SJCRH30 (cell line): ENCODE measurements around the gene TNFSF18. TPM values are rescaled to one million over a fixed set of nuclear protein-coding genes. Genes with fewer than 3 reads are reported as not detected.

Source experiments
- DNase-seq, 2 experiments: peaks; one replicate each; pipeline ENCODE4 v3.0.0-alpha.2; 2015 to 2020
- H3K27ac ChIP-seq: fragments of 250-450 bp; sonication (Bioruptor Pico); 2 replicates; pipeline ENCODE4 v1.5.1; 2020; ENCODE audit warnings: mild to moderate bottlenecking, moderate library complexity
- H3K27me3 ChIP-seq: fragments of 250-450 bp; sonication (Bioruptor Pico); 2 replicates; pipeline ENCODE4 v1.5.1; 2020; ENCODE audit warnings: mild to moderate bottlenecking, moderate library complexity
- H3K36me3 ChIP-seq: fragments of 250-450 bp; sonication (Bioruptor Pico); 2 replicates; pipeline ENCODE4 v1.5.1; 2020; ENCODE audit warnings: mild to moderate bottlenecking, moderate library complexity
- H3K4me1 ChIP-seq: fragments of 250-450 bp; sonication (Bioruptor Pico); 2 replicates; pipeline ENCODE4 v1.5.1; 2020; ENCODE audit warnings: mild to moderate bottlenecking, moderate library complexity
- H3K4me3 ChIP-seq: fragments of 250-450 bp; sonication (Bioruptor Pico); 2 replicates; pipeline ENCODE4 v1.5.1; 2020; ENCODE audit warnings: mild to moderate bottlenecking, moderate library complexity
- H3K9me3 ChIP-seq: fragments of 250-450 bp; sonication (Bioruptor Pico); replicated peaks from 2 replicates; pipeline ENCODE4 v1.5.1; 2020; ENCODE audit warnings: mild to moderate bottlenecking, moderate library complexity
- total RNA-seq: library from RNA; depleted of rRNA; stranded (reverse); fragments of >200 nt; shearing (Covaris generic); gene quantifications from 2 replicates; pipeline ENCODE4 v1.2.3, GENCODE V29; 2014

The TNFSF18 gene
- total RNA-seq, 1 experiment from 2014 or later = not detected

DNA sequence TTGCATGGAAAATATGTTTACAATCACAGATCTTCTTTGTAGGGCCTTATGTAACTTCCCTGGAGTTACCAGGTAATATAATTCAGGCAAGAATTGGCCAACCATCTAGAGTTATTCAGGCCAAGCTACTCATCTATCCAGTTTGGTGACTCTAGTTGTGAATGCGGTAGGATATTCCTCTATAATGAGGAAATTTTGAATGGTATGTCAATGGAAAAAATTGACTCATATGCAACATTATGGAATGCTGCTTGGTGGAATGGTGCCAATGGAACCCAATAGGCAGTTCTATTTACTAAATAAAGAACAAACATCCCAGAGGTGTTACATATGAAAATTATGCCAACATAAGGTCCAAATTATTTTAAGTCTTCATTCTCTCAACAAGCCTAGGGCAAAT, 5.6 kb upstream of the TNFSF18 start:
- Histone ChIP-seq H3K4me3 (no peak overlapping the region), H3K27ac (no peak overlapping the region), H3K4me1 (no peaks in the 10 kb centered on the region; the same call in none of the 2 replicates), H3K27me3 (no peaks in the 10 kb centered on the region), H3K9me3 (no peaks in the 10 kb centered on the region), H3K36me3 (no peaks in the 10 kb centered on the region)
- no peak for DNase-seq

DNA sequence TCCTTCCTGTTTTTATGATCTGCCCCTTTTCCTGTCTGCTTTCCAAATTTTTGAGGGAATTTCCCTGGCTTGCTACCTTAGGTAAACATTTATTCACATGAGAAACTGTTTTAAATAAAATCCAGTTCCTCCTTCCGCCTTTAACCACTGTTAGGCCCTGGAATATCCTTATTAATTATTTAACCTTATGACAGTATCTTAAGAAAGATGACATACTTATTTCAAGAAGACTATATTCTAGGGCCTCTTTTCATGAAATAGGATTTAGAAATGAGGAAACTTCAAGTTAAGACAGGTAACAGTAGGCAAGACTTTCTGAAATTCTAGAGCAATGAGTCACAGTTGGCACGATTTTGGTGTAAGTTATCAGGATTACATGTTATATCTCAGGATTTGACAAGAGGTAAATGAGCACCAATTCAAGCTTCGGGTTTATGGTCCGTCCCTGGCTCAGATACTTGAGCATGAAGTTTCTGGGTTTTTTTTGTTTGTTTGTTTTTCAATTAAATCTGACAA, 2.0 kb upstream of the TNFSF18 start:
- peaks cover 6% of the 10 kb centered on the region for H3K4me1 ChIP-seq
- no peaks in the 10 kb centered on the region for H3K27me3 ChIP-seq
- no peak for DNase-seq
- H3K9me3 ChIP-seq = no peaks in the 10 kb centered on the region
- H3K27ac ChIP-seq = no peak overlapping the region
- no peak overlapping the region for H3K4me3 ChIP-seq
- no peaks in the 10 kb centered on the region for H3K36me3 ChIP-seq

DNA sequence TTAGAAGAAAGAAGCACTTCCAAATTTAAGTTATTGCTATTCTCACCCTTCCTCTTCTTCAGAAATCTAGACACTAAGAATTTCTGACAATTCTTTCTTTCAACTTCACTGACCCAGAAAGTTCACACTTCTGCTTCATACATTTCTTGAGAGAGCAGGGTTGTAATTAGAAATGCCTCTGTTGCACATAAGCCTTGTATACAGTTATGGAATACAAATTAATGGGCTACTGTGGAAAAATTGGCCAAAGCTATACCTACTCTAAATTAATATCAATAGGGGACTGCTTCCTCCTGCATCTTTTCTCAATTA, 1.5 kb downstream of the TNFSF18 start:
- H3K4me1 ChIP-seq = peaks cover 6% of the 10 kb centered on the region
- no peaks in the 10 kb centered on the region for H3K36me3 ChIP-seq
- DNase-seq = no peak
- no peak overlapping the region for H3K27ac ChIP-seq
- H3K9me3 ChIP-seq = no peaks in the 10 kb centered on the region
- H3K27me3 ChIP-seq = no peaks in the 10 kb centered on the region
- H3K4me3 ChIP-seq = no peak overlapping the region

DNA sequence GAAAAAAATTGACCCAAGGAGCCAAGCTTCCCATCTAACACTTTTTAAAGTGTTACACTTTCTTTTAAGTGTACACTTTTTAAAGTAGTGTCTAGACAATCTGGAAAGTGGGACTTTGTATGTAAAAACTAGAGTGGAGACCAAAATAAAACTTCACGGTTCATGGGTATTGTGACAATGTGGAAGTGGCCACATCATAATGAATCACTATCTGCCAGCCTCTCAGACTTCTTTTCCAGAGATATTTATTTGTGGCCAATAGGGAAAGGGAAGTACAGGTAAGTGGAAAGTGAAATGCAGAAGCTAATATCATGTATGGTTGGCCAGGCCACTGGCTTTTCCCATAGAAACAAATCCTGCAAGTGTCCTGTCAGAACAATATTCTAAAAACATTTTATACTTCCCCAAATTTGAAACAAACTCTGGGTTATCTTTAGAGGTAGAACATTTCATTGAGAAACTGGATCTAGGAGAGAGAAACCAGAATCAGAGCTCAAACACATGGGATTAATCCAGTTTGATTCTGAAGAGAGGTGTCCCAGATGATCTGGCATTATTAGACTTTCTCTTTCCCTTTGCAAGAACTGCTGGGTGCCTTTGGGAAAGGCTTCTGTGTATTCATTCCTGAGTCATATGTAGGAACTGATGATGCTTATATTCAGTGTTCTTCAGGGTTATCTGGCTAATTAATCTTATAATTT, 2.0 kb downstream of the TNFSF18 start:
- Histone ChIP-seq H3K27me3 (no peaks in the 10 kb centered on the region), H3K27ac (no peak overlapping the region), H3K36me3 (no peaks in the 10 kb centered on the region), H3K4me3 (no peak overlapping the region), H3K4me1 (peaks cover 6% of the 10 kb centered on the region), H3K9me3 (no peaks in the 10 kb centered on the region)
- no peak for DNase-seq

DNA sequence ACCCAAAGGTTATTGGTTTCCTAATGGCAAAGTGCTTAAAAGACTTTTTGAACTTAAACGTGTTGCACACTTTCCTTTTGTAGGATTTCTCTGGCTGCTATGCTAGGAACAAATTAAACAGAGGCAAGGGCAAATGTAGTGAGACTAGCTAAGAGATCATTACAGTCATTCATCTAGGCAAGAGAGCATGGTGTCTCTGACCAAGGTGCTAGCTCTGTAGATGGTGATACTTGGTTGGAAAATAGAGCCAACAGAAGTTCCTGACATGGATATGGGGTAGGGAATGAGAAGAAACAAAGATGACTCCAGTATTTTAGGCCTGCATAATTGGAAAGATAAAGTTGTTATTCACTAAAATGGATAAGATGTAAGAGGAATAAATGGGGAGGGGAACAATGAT, 6.1 kb downstream of the TNFSF18 start:
- DNase-seq = no peak
- no peaks in the 10 kb centered on the region; the same call in 1 of the 2 replicates for H3K9me3 ChIP-seq

DNA sequence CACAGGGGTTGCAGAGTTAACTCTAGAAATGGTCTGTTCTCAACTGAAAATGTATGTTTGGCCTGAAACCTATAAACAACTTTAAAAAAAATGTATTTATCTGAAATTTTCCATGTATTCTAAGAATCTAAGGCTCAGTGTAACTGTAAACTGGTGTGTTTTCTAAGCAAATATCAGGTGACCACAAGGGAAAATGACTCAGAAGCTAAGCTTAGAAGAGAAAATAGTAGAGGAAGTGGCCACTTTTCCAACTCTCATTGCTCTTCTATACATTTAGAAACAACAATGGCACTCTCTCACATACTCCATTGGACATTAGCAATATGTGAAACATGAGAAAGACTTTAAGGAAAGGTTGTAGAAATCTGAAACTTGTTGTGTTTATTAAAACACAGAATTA, 7.5 kb downstream of the TNFSF18 start:
- Histone ChIP-seq H3K4me1 (peaks cover 9% of the 10 kb centered on the region), H3K4me3 (no peak overlapping the region), H3K9me3 (no peaks in the 10 kb centered on the region; the same call in 1 of the 2 replicates), H3K36me3 (no peaks in the 10 kb centered on the region), H3K27me3 (no peaks in the 10 kb centered on the region), H3K27ac (peak overlapping the region; percentile 15; the same call in 1 of the 2 replicates)
- no peak for DNase-seq

More for the DNA sequence above, 6.1 kb downstream of the TNFSF18 start:
- H3K4me3 ChIP-seq = no peak overlapping the region
- no peaks in the 10 kb centered on the region for H3K27me3 ChIP-seq
- H3K4me1 ChIP-seq = peaks cover 9% of the 10 kb centered on the region
- H3K36me3 ChIP-seq = no peaks in the 10 kb centered on the region
- H3K27ac ChIP-seq = no peak overlapping the region

DNA sequence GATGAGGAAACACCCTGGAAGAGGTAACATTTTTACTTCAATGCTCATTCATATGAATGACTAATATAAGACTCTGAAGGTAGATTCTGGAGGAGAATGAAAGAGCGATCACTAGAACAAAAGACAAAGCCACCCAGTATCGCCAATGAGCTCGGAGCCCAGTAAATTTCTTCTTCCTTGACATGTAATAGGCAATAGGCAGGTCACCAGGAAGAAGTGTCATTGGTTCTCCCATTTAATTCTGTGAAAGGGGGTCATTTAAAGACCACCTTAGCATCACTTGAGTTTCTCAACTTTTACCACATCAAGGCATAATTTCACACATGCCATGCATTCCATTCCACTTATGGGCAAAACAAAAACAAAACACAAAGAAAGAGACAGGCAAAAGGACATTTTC, 7.9 kb downstream of the TNFSF18 start:
- peaks cover 9% of the 10 kb centered on the region for H3K4me1 ChIP-seq
- H3K27me3 ChIP-seq = no peaks in the 10 kb centered on the region
- DNase-seq = no peak
- no peaks in the 10 kb centered on the region for H3K36me3 ChIP-seq
- H3K27ac ChIP-seq = peak overlapping the region; percentile 15; the same call in 1 of the 2 replicates
- H3K4me3 ChIP-seq = no peak overlapping the region
- H3K9me3 ChIP-seq = no peaks in the 10 kb centered on the region; the same call in 1 of the 2 replicates

DNA sequence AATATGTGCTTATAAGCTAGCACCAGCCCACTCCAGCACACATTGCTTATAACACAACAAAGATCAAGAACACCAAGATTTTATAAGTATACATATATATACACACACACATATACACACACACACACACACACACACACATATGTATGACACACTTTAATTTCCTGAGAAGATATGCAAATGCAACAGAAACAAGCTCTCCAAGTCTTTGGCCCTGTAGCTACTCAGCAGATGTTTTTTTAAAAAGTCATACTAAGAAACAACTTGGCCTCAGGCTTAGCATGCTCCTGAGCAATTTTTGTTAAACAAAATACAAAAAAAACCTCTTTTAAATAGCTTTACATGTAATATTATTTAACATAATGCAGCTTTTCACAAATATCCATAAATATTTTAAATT, 11.1 kb downstream of the TNFSF18 start:
- Histone ChIP-seq H3K4me3 (no peak overlapping the region), H3K36me3 (no peaks in the 10 kb centered on the region), H3K4me1 (peaks cover 9% of the 10 kb centered on the region), H3K27ac (no peak overlapping the region), H3K27me3 (no peaks in the 10 kb centered on the region), H3K9me3 (no peaks in the 10 kb centered on the region; the same call in 1 of the 2 replicates)
- no peak for DNase-seq

DNA sequence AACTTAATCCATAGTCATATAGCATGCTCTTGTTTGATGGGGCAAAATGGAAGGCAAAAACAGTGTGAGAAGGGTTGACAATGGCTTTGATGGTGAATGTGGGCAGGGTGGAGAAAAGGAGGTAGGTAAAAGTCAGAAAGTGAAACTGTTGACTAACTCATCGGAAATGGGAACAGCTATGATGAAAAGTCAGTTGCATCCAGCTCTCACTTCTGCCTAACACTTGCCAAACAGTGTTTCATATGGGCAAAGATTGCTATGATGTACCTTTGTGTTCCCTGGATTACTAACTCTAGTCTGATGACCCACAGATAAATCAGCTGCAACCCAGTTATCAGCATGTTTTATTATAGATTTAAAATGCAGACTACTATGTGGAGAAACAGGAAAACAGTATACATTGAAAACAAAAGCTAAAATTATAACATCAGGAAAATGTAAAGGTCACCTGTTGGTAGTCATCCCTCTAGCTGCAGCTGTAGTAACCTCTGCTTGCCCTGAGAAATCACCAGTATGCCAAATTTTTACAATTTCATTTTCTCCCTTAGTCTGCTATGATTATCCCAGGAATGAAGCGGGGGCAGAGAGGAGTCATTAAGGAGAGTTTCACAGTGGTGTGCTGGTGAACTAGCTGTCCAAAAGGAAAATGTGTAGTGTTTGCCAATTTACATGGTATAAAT, 11.7 kb downstream of the TNFSF18 start:
- no peaks in the 10 kb centered on the region; the same call in 1 of the 2 replicates for H3K9me3 ChIP-seq
- no peaks in the 10 kb centered on the region for H3K36me3 ChIP-seq
- H3K27me3 ChIP-seq = no peaks in the 10 kb centered on the region
- DNase-seq = no peak
- no peak overlapping the region for H3K27ac ChIP-seq
- H3K4me3 ChIP-seq = no peak overlapping the region
- peaks cover 9% of the 10 kb centered on the region for H3K4me1 ChIP-seq

DNA sequence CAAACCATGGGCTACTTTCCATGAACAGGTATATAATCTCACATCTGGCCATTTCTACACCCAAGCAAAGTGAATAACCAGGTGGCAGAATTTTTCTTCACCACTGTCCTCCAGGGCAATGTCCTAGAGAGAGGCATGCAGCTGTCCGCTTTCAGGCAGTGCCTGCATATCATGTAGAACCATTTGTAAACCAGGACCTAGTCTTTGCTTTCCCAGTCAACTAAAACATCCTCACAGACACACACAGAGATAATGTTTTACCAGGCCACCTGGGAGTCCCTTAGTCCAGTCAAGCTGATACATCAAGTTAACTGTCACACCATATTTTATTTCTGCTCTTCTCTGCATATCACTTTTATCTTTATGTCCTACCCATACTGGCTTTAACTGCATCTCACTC, 26.2 kb downstream of the TNFSF18 start:
- no peaks in the 10 kb centered on the region for H3K27me3 ChIP-seq
- no peak overlapping the region for H3K4me3 ChIP-seq
- no peaks in the 10 kb centered on the region for H3K4me1 ChIP-seq
- H3K36me3 ChIP-seq = no peaks in the 10 kb centered on the region
- DNase-seq = no peak
- H3K9me3 ChIP-seq = no peaks in the 10 kb centered on the region
- no peak overlapping the region for H3K27ac ChIP-seq

DNA sequence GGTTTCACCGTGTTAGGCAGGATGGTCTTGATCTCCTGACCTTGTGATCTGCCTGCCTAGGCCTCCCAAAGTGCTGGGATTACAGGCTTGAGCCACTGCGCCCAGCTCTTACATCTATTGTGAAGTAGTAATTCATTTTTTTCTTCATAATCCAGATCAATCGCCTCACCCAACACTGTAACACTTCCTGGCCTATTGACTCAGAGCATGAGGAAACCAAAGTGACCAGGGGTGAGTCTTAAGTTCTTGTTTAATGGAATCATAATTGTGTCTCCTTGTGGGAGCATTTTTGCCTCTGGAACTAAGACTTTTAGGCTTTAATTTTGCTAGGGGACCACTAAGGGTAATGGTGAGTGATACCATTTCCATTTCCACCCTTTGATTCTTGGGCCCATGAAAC, 27.4 kb downstream of the TNFSF18 start:
- no peak overlapping the region for H3K27ac ChIP-seq
- DNase-seq = no peak
- no peaks in the 10 kb centered on the region for H3K4me1 ChIP-seq
- H3K36me3 ChIP-seq = no peaks in the 10 kb centered on the region
- H3K27me3 ChIP-seq = no peaks in the 10 kb centered on the region
- H3K9me3 ChIP-seq = no peaks in the 10 kb centered on the region
- no peak overlapping the region for H3K4me3 ChIP-seq

DNA sequence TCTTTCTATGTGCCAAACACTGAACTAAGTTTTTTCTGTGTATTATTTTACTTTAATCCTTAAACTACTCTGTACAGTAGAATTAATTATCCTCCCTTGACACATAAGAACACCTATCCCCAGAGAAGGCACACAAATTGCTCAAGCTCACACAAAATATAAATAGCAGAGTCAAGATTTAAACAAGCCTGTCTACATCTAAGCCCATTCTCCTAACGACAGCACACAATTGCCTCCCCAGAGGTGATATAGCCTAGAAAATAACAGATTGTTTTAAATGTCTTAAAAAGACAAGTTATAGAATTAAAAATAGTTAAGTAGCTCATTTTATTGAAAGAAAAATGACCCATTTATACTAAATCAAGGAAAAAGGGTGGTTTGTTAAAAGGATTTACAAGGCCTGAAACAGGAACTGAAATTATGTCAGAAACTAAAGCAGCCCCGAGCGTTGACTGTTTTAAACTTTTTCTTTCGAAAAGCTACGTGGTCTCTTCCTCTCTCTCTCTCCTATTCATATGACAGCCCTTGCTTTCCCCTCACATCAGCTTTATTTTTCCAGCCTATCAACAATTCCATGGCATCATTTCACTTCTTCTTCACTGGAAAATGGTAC, 30.5 kb downstream of the TNFSF18 start:
- no peak overlapping the region for H3K4me3 ChIP-seq
- no peaks in the 10 kb centered on the region for H3K4me1 ChIP-seq
- no peaks in the 10 kb centered on the region for H3K9me3 ChIP-seq
- no peak overlapping the region for H3K27ac ChIP-seq
- H3K36me3 ChIP-seq = no peaks in the 10 kb centered on the region
- no peak for DNase-seq
- no peaks in the 10 kb centered on the region for H3K27me3 ChIP-seq

DNA sequence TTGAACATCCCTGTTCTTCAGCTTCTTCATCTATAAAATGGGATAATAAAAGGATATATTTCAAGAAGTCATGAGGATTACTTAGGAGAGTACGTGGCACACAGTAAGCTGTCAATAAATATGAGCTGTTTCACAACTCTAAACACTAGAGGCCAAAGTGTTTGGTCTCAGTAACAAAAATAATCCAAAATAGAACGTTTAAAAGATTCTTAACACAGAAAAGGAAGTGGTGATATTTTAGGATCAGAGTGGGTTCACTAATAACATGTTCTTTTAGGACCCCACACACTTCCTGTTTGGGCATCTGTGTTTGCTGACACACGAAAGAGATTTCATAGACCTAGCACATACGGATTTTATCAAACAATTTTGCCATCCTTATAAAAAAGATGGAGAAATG, 32.9 kb downstream of the TNFSF18 start:
- DNase-seq = no peak

DNA sequence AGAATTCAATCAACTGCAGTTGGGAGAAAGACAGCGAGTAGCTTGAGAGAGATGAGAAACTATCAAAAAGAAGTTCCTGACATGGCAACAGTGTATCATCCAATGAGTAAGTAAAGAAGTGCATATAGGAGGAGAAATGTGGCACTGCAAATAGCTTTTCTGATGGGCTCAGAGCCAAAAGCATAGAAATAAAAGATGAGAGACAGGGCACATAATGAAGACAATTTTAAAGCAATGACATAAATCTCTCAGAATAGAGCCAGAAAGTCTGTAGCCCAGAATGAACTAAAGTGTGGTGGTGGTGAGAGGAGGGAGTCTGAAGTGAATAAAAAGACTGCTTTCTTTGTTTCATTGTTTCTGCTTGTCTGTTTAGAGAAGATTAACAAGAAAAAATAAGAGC, 34.3 kb downstream of the TNFSF18 start:
- Histone ChIP-seq H3K4me3 (no peak overlapping the region), H3K4me1 (no peaks in the 10 kb centered on the region), H3K27me3 (no peaks in the 10 kb centered on the region), H3K9me3 (no peaks in the 10 kb centered on the region), H3K27ac (no peak overlapping the region), H3K36me3 (no peaks in the 10 kb centered on the region)
- DNase-seq = no peak

More for the DNA sequence above, 32.9 kb downstream of the TNFSF18 start:
- Histone ChIP-seq H3K27ac (no peak overlapping the region), H3K9me3 (no peaks in the 10 kb centered on the region), H3K36me3 (no peaks in the 10 kb centered on the region), H3K27me3 (no peaks in the 10 kb centered on the region), H3K4me3 (no peak overlapping the region), H3K4me1 (no peaks in the 10 kb centered on the region)

DNA sequence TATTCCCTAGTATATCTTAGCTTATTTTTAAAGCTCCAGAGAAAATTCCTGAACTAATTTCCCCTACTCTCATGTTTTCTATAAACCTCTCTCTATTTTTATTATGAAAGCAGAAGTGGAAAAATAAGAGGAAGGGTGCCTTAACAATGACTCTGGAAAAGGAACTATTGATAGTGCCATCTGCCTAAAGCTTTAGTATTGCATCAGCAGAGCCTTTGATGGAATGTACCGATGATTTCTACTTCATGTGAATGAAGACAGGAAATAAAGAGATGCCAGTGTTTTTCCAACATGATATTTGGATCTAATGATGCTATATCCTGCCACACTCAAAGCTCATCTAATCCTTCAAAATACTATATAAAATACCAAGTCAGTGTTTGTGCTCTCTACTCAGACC, 35.1 kb downstream of the TNFSF18 start:
- H3K36me3 ChIP-seq = no peaks in the 10 kb centered on the region
- no peak overlapping the region for H3K4me3 ChIP-seq
- DNase-seq = no peak
- no peaks in the 10 kb centered on the region for H3K9me3 ChIP-seq
- H3K27ac ChIP-seq = no peak overlapping the region
- H3K4me1 ChIP-seq = no peaks in the 10 kb centered on the region
- no peaks in the 10 kb centered on the region for H3K27me3 ChIP-seq
